ENCODE results near the gene RILPL1. TPM values are rescaled to one million over a fixed set of nuclear protein-coding genes. Genes with fewer than 3 reads are reported as not detected.
A peak's percentile ranks its signal among the peaks of the same experiment; 100 is the strongest.
"Not testable (repeated sequence)": the region's sequence is repeated elsewhere in the genome, so short reads cannot be mapped to it uniquely, and the experiment has no call there.

The RILPL1 gene
- total RNA-seq, 2 experiments from 2014 or later = 2.9 TPM

GRCh38 chr12:123471374-123472068 is 62.0 kb downstream of the RILPL1 start:
- intact Hi-C loops (cut with micrococcal nuclease) = no loop called here
- POLR2A ChIA-PET = no interaction called here
- no peaks in the 10 kb centered on the region for H3K27me3 Mint-ChIP-seq
- DNase-seq (no peak), ATAC-seq (no peak)
- no peaks in the 10 kb centered on the region for H3K9me3 Mint-ChIP-seq
- peaks cover 16% of the 10 kb centered on the region for H3K4me1 Mint-ChIP-seq (ENCODE audit: low read depth)
- no peak overlapping the region for H3K27ac Mint-ChIP-seq
- TF ChIP-seq CTCF (IDR thresholded peaks at IDR 0.05) = no peak
- peaks cover 8% of the 10 kb centered on the region for H3K36me3 Mint-ChIP-seq (ENCODE audit: low read depth)
- CTCF ChIA-PET = no interaction called here
- H3K4me3 Mint-ChIP-seq = no peak overlapping the region

GRCh38 chr12:123469978-123470377 is 63.5 kb downstream of the RILPL1 start:
- no peak overlapping the region for H3K4me3 Mint-ChIP-seq
- ChIA-PET CTCF (no interaction called here), POLR2A (no interaction called here)
- no peak for TF ChIP-seq CTCF (IDR thresholded peaks at IDR 0.05)
- no peaks in the 10 kb centered on the region for H3K27me3 Mint-ChIP-seq
- no peak overlapping the region for H3K27ac Mint-ChIP-seq
- peaks cover 16% of the 10 kb centered on the region for H3K4me1 Mint-ChIP-seq (ENCODE audit: low read depth)
- intact Hi-C loops (cut with micrococcal nuclease) = no loop called here
- H3K36me3 Mint-ChIP-seq (ENCODE audit: low read depth) = peaks cover 17% of the 10 kb centered on the region
- no peak for DNase-seq
- no peak for ATAC-seq
- H3K9me3 Mint-ChIP-seq = no peaks in the 10 kb centered on the region

GRCh38 chr12:123468786-123469185 is 64.7 kb downstream of the RILPL1 start:
- Mint-ChIP-seq H3K4me1 (ENCODE audit: low read depth) (peaks cover 12% of the 10 kb centered on the region), H3K36me3 (ENCODE audit: low read depth) (peaks cover 20% of the 10 kb centered on the region), H3K9me3 (no peaks in the 10 kb centered on the region), H3K4me3 (no peak overlapping the region), H3K27me3 (no peaks in the 10 kb centered on the region), H3K27ac (no peak overlapping the region)
- ChIA-PET CTCF (interaction anchor here (1.0 kb wide), 1 partner anchor 33 kb away, joined by 3 read pairs; no protein-coding TSS in a partner anchor), POLR2A (interaction anchor here (1.0 to 1.1 kb wide), 3 partner anchors 8 to 42 kb away, joined by 3 read pairs; partner anchors contain the start of gene SNRNP35)
- peak; percentile 61 for ATAC-seq
- peak; percentile 26 for TF ChIP-seq CTCF (IDR thresholded peaks at IDR 0.05)
- no peak for DNase-seq
- intact Hi-C loops (cut with micrococcal nuclease) = no loop called here

- ChIA-PET POLR2A (interaction anchor here (0.6 kb wide), 1 partner anchor 118 kb away, joined by 3 read pairs; no protein-coding TSS in a partner anchor), CTCF (no interaction called here)
- ATAC-seq = no peak
- Mint-ChIP-seq H3K27ac (no peak overlapping the region), H3K9me3 (no peaks in the 10 kb centered on the region), H3K36me3 (ENCODE audit: low read depth) (peaks cover 27% of the 10 kb centered on the region), H3K4me3 (no peak overlapping the region), H3K27me3 (no peaks in the 10 kb centered on the region), H3K4me1 (ENCODE audit: low read depth) (peaks cover 26% of the 10 kb centered on the region)
- no peak for TF ChIP-seq CTCF (IDR thresholded peaks at IDR 0.05)
- no peak for DNase-seq
- intact Hi-C loops (cut with micrococcal nuclease) = no loop called here
Measured at GRCh38 chr12:123465084-123465483, 68.4 kb downstream of the RILPL1 start.

- CTCF ChIA-PET; H3K4me3 Mint-ChIP-seq; ATAC-seq; DNase-seq; H3K27ac Mint-ChIP-seq; intact Hi-C loops (cut with micrococcal nuclease); H3K27me3 Mint-ChIP-seq; H3K9me3 Mint-ChIP-seq: not testable (repeated sequence)
- Mint-ChIP-seq H3K4me1 (ENCODE audit: low read depth) (peaks cover 33% of the 10 kb centered on the region), H3K36me3 (ENCODE audit: low read depth) (peaks cover 38% of the 10 kb centered on the region)
- POLR2A ChIA-PET = interaction anchor here (0.6 to 1.1 kb wide), 2 partner anchors 28 to 37 kb away, joined by 3 to 4 read pairs; no protein-coding TSS in a partner anchor
Measured at GRCh38 chr12:123463174-123463573, 70.3 kb downstream of the RILPL1 start.

Data from activated CD8-positive, alpha-beta T cell treated with anti-CD3 and anti-CD28 coated beads for 36 hours (primary cell).